H1 (cell line): ENCODE data around the gene RELT. TPM values are rescaled to one million over a fixed set of nuclear protein-coding genes. Genes with fewer than 3 reads are reported as not detected.

Experiments used
- CTCF ChIA-PET: fragments of 300-600 bp; sonication (Branson Sonifier 250); formaldehyde crosslinking; loops from one replicate; lab custom pipeline; 2021; ENCODE audit not compliant: partially characterized antibody; lab: Charles Lee
- POLR2A ChIA-PET: fragments of 300-600 bp; sonication (Branson Sonifier 250); formaldehyde crosslinking; loops from one replicate; lab custom pipeline; 2021; ENCODE audit warnings: inconsistent platforms; ENCODE audit not compliant: partially characterized antibody; lab: Charles Lee
- DNase-seq, 2 experiments: peaks; one replicate each; pipeline versions ENCODE4 v3.0.0 to v3.0.0-alpha.2; 2010 to 2022; ENCODE audit warnings: low spot score in 2 of 2, low read depth in 1 of 2, mixed read lengths in 1 of 2
- FAIRE-seq: peaks from 2 replicates; lab custom pipeline; 2011; peaks lifted over from hg19 to GRCh38; lab: Jason Lieb, UNC
- H2AFZ ChIP-seq: 2 replicates; pipeline ENCODE4 v1.8.1; 2012; ENCODE audit warnings: low read length, inconsistent platforms
- H2AK5ac ChIP-seq: 2 replicates; pipeline ENCODE4 v1.6.1; 2013; ENCODE audit warnings: low read depth, low read length
- H2BK120ac ChIP-seq: replicated peaks from 2 replicates; pipeline ENCODE3; 2013; ENCODE audit warnings: low read depth, low read length, inconsistent platforms
- H2BK12ac ChIP-seq: 2 replicates; pipeline ENCODE4 v1.6.1; 2013; ENCODE audit warnings: low read depth, low read length
- H2BK15ac ChIP-seq: 2 replicates; pipeline ENCODE4 v1.6.1; 2013; ENCODE audit warnings: low read length
- H2BK20ac ChIP-seq: 2 replicates; pipeline ENCODE4 v1.6.1; 2013; ENCODE audit warnings: low read length
- H2BK5ac ChIP-seq: 2 replicates; pipeline ENCODE4 v1.6.1; 2013; ENCODE audit warnings: low read depth, low read length
- H3K14ac ChIP-seq: 2 replicates; pipeline ENCODE4 v1.6.1; 2013; ENCODE audit warnings: inconsistent platforms; ENCODE audit not compliant: insufficient read length
- H3K18ac ChIP-seq: 2 replicates; pipeline ENCODE4 v1.6.1; 2013; ENCODE audit warnings: low read length; ENCODE audit errors: extremely low read depth
- H3K23ac ChIP-seq: 2 replicates; pipeline ENCODE4 v1.6.1; 2013; ENCODE audit warnings: inconsistent platforms; ENCODE audit not compliant: insufficient read length
- H3K23me2 ChIP-seq: 2 replicates; pipeline ENCODE4 v1.6.1; 2013; ENCODE audit warnings: low read depth, low read length
- H3K27ac ChIP-seq: 2 replicates; pipeline ENCODE4 v1.6.1; 2011; ENCODE audit warnings: low read depth, low read length, inconsistent platforms
- H3K27me3 ChIP-seq, 4 experiments: replicated peaks in 1 of 4; 1 replicate in 1 of 4; 2 replicates in 3 of 4; pipeline versions ENCODE4 v1.6.1 to v1.8.1; 2011 to 2013; ENCODE audit warnings: low read length in 3 of 4, mild to moderate bottlenecking in 3 of 4, inconsistent platforms in 2 of 4, mixed read lengths in 2 of 4, moderate library complexity in 1 of 4; ENCODE audit not compliant: control insufficient read depth in 3 of 4, insufficient read depth in 3 of 4; ENCODE audit errors: extremely low read depth in 1 of 4
- H3K36me3 ChIP-seq, 4 experiments: 2 replicates each; pipeline versions ENCODE4 v1.6.1 to v1.8.1; 2011 to 2013; ENCODE audit warnings: mild to moderate bottlenecking in 4 of 4, low read length in 3 of 4, moderate library complexity in 2 of 4, control low read depth in 1 of 4, inconsistent platforms in 1 of 4; ENCODE audit not compliant: insufficient read depth in 4 of 4, control insufficient read depth in 2 of 4
- H3K4ac ChIP-seq: replicated peaks from 2 replicates; pipeline ENCODE3; 2013; ENCODE audit warnings: low read length, low read depth, mixed read lengths, inconsistent platforms; ENCODE audit not compliant: insufficient read length
- H3K4me1 ChIP-seq, 4 experiments: replicated peaks in 1 of 4; 1 replicate in 1 of 4; 2 replicates in 3 of 4; pipeline versions ENCODE4 v1.6.1 to v1.8.1; 2011 to 2013; ENCODE audit warnings: low read length in 3 of 4, inconsistent platforms in 2 of 4, mixed read lengths in 1 of 4; ENCODE audit not compliant: insufficient read depth in 4 of 4, control insufficient read depth in 3 of 4
- H3K4me2 ChIP-seq, 2 experiments: 2 replicates each; pipeline versions ENCODE4 v1.6.1 to v1.8.1; 2011 to 2013; ENCODE audit warnings: low read depth in 2 of 2, low read length in 2 of 2, control low read depth in 1 of 2, inconsistent platforms in 1 of 2, mild to moderate bottlenecking in 1 of 2; ENCODE audit not compliant: insufficient read depth in 1 of 2
- H3K4me3 ChIP-seq, 4 experiments: fragments of 200-600, 300-600 bp in 1 of 4; sonication (generic), shearing (Covaris generic), sonication (Bioruptor Twin) in 1 of 4; 2 replicates each; pipeline versions ENCODE4 v1.5.1 to v1.8.1; 2011 to 2016; ENCODE audit warnings: low read length in 4 of 4, low read depth in 3 of 4, control low read depth in 2 of 4, inconsistent platforms in 2 of 4, mild to moderate bottlenecking in 2 of 4, mixed read lengths in 1 of 4, moderate library complexity in 1 of 4; ENCODE audit not compliant: insufficient read depth in 2 of 4; ENCODE audit errors: extremely low read depth in 1 of 4
- H3K56ac ChIP-seq: replicated peaks from 2 replicates; pipeline ENCODE3; 2013; ENCODE audit warnings: low read depth, mild to moderate bottlenecking, mixed read lengths, low read length, inconsistent platforms; ENCODE audit not compliant: insufficient read length
- H3K79me1 ChIP-seq: 2 replicates; pipeline ENCODE4 v1.6.1; 2013; ENCODE audit warnings: low read depth, low read length, control low read depth
- H3K79me2 ChIP-seq, 2 experiments: 2 replicates each; pipeline versions ENCODE4 v1.6.1 to v1.8.1; 2012 to 2013; ENCODE audit warnings: low read length in 2 of 2, mild to moderate bottlenecking in 2 of 2, inconsistent platforms in 1 of 2; ENCODE audit not compliant: insufficient read depth in 2 of 2, control insufficient read depth in 1 of 2
- H3K9ac ChIP-seq, 4 experiments: replicated peaks in 1 of 4; 1 replicate in 1 of 4; 2 replicates in 3 of 4; pipeline versions ENCODE4 v1.6.1 to v1.8.1; 2011 to 2013; ENCODE audit warnings: low read depth in 3 of 4, low read length in 3 of 4, control low read depth in 2 of 4, mild to moderate bottlenecking in 2 of 4, moderate library complexity in 2 of 4, inconsistent platforms in 1 of 4; ENCODE audit errors: extremely low read depth in 1 of 4
- H3K9me3 ChIP-seq, 2 experiments: 2 replicates each; pipeline versions ENCODE4 v1.6.1 to v1.8.1; 2012 to 2013; ENCODE audit warnings: mild to moderate bottlenecking in 2 of 2, moderate library complexity in 2 of 2, control low read depth in 1 of 2, inconsistent platforms in 1 of 2, low read depth in 1 of 2, low read length in 1 of 2, mixed read lengths in 1 of 2; ENCODE audit not compliant: insufficient read depth in 2 of 2
- H4K20me1 ChIP-seq, 2 experiments: replicated peaks in 1 of 2; 2 replicates each; pipeline versions ENCODE3 to v1.8.1; 2011 to 2013; ENCODE audit warnings: inconsistent platforms in 2 of 2, low read length in 2 of 2, mild to moderate bottlenecking in 1 of 2; ENCODE audit not compliant: insufficient read depth in 2 of 2, control insufficient read depth in 1 of 2
- H4K5ac ChIP-seq: 2 replicates; pipeline ENCODE4 v1.6.1; 2013; ENCODE audit warnings: low read length, low read depth, mixed read lengths, inconsistent platforms; ENCODE audit not compliant: insufficient read length
- H4K8ac ChIP-seq: 2 replicates; pipeline ENCODE4 v1.8.0; 2013; ENCODE audit warnings: mild to moderate bottlenecking, moderate library complexity, low read length, inconsistent platforms; ENCODE audit not compliant: insufficient read depth; ENCODE audit errors: extremely low read depth
- H4K91ac ChIP-seq: replicated peaks from 2 replicates; pipeline ENCODE3; 2013; ENCODE audit warnings: low read length, mixed read lengths, inconsistent platforms; ENCODE audit not compliant: insufficient read length
- BRCA1 ChIP-seq: IDR thresholded peaks from 2 replicates; pipeline ENCODE4 v1.6.1; 2012; ENCODE audit warnings: low read depth, low read length, improper control_type of control experiment
- CBX5 ChIP-seq: fragments of 300-800, 300-1000 bp; sonication (generic); IDR thresholded peaks from 2 replicates; pipeline ENCODE4 v1.7.1; 2016; ENCODE audit warnings: antibody characterized with exemption, low read length, low read depth
- JUND ChIP-seq: IDR thresholded peaks from 2 replicates; pipeline ENCODE4 v1.6.1; 2011; ENCODE audit warnings: mild to moderate bottlenecking, improper control_type of control experiment, low read length
- RFX5 ChIP-seq: IDR thresholded peaks from 2 replicates; pipeline ENCODE4 v1.6.1; 2011; ENCODE audit warnings: low read depth, low read length, improper control_type of control experiment, borderline replicate concordance
- WGBS, 2 experiments: shearing (Covaris generic) in 1 of 2; methylation state at CpG; one replicate each; pipeline versions ENCODE4 v1.1.6 to v1.1.7; 2013 to 2015; ENCODE audit warnings: low lambda C conversion rate in 2 of 2, mixed read lengths in 2 of 2, inconsistent platforms in 1 of 2, low coverage in 1 of 2, missing lambda C conversion rate in 1 of 2; ENCODE audit not compliant: insufficient replicate concordance in 2 of 2, insufficient coverage in 1 of 2, insufficient read length in 1 of 2; ENCODE audit errors: extremely low coverage in 1 of 2, missing lambda C conversion rate in 1 of 2; 5-methylcytosine and 5-hydroxymethylcytosine counted together
- polyA plus RNA-seq, 7 experiments: library from polyadenylated mRNA; depleted of rRNA in 3 of 7; stranded (reverse) in 5 of 7; unstranded in 2 of 7; fragments of >200 nt in 5 of 7; fragments of 200-250 nt in 2 of 7; gene quantifications; 1 replicate in 5 of 7; 2 replicates in 1 of 7; 4 replicates in 1 of 7; pipeline versions ENCODE4 v1.2.1 to v1.2.3, GENCODE V29; 2011 to 2013; ENCODE audit warnings: missing spikeins in 2 of 7, mixed read lengths in 2 of 7
- total RNA-seq: library from RNA; stranded (reverse); fragmentation: NEBNext Ultra II Directional; extraction: Animal tissue kit (Norgen Biotek cat#: 25700); gene quantifications from 2 replicates; pipeline ENCODE4 v1.2.1, GENCODE V29; 2021

The RELT gene
- total and polyA plus RNA-seq, 2 of the 8 experiments (the other 6 are each of a cell fraction or from before 2014, with no cell fraction given): 3.4 to 5.7 TPM

GRCh38 chr11:73347067-73347466 is 29.1 kb upstream of the RELT start:
- H3K27me3 ChIP-seq: peaks cover 4 to 19% (median 17%) of the 10 kb centered on the region in 4 experiments; a peak in 6 of 7 replicates
- peaks cover 0 to 9% (median 8%) of the 10 kb centered on the region in 4 experiments; a peak in 6 of 7 replicates for H3K4me1 ChIP-seq
- no peak overlapping the region for H2BK15ac ChIP-seq
- ChIA-PET POLR2A (interaction anchor here (1.6 kb wide), 1 partner anchor 28 kb away, joined by 5 read pairs; no protein-coding TSS in a partner anchor), CTCF (interaction anchor here (0.6 to 59.1 kb wide), 5 partner anchors 3 to 164 kb away, joined by 3 to 1456 read pairs (median 4); partner anchors contain the start of gene RELT)
- H3K36me3 ChIP-seq: no peaks in the 10 kb centered on the region
- H3K18ac ChIP-seq: no peak overlapping the region
- H2BK20ac ChIP-seq: no peak overlapping the region
- no peak for FAIRE-seq
- H4K20me1 ChIP-seq: peaks cover 10 to 33% of the 10 kb centered on the region in 2 experiments
- no peak overlapping the region for H2AK5ac ChIP-seq
- no peak overlapping the region for H3K14ac ChIP-seq
- 73% methylated on average over 8 of the region's 12 CpGs; no CpG with 5 or more reads in 1 of the 2 experiments for WGBS, 2 experiments
- no peak overlapping the region for H3K4ac ChIP-seq
- no peak overlapping the region for H3K27ac ChIP-seq
- H3K79me2 ChIP-seq: no peaks in the 10 kb centered on the region
- H3K9me3 ChIP-seq: no peaks in the 10 kb centered on the region
- no peak overlapping the region for H4K8ac ChIP-seq
- no peak overlapping the region for H2BK120ac ChIP-seq
- no peak overlapping the region for H4K5ac ChIP-seq
- H3K4me3 ChIP-seq: no peak overlapping the region
- H2BK12ac ChIP-seq: no peak overlapping the region
- H3K79me1 ChIP-seq: peaks cover 5% of the 10 kb centered on the region; the same call in 1 of the 2 replicates
- H3K56ac ChIP-seq: no peak overlapping the region
- peaks cover 3% of the 10 kb centered on the region; the same call in 1 of the 2 replicates for H3K23me2 ChIP-seq
- no peak overlapping the region for H2AFZ ChIP-seq
- no peak overlapping the region for H4K91ac ChIP-seq
- H2BK5ac ChIP-seq: no peak overlapping the region
- no peak overlapping the region for H3K4me2 ChIP-seq
- no peak overlapping the region for H3K23ac ChIP-seq
- DNase-seq: no peak
- no peak for TF ChIP-seq CBX5
- no peak for TF ChIP-seq RFX5
- no peak for TF ChIP-seq BRCA1
- TF ChIP-seq JUND: no peak
- no peak overlapping the region for H3K9ac ChIP-seq
